H1 (cell line): ENCODE measurements around the gene CCDC88C. TPM values are rescaled to one million over a fixed set of nuclear protein-coding genes. Genes with fewer than 3 reads are reported as not detected.

ENCODE experiments used
- BCL11A ChIP-seq, 2 experiments: IDR thresholded peaks; one replicate each; pipeline ENCODE4 v1.6.1; 2011; ENCODE audit warnings: low read depth in 2 of 2, low read length in 2 of 2, mild to moderate bottlenecking in 2 of 2
- TCF12 ChIP-seq: IDR thresholded peaks from 2 replicates; pipeline ENCODE4 v1.6.1; 2011; ENCODE audit warnings: low read depth, mild to moderate bottlenecking, low read length
- polyA plus RNA-seq, 7 experiments: library from polyadenylated mRNA; depleted of rRNA in 3 of 7; stranded (reverse) in 5 of 7; unstranded in 2 of 7; fragments of >200 nt in 5 of 7; fragments of 200-250 nt in 2 of 7; gene quantifications; 1 replicate in 5 of 7; 2 replicates in 1 of 7; 4 replicates in 1 of 7; pipeline versions ENCODE4 v1.2.1 to v1.2.3, GENCODE V29; 2011 to 2013; ENCODE audit warnings: missing spikeins in 2 of 7, mixed read lengths in 2 of 7
- total RNA-seq: library from RNA; stranded (reverse); fragmentation: NEBNext Ultra II Directional; extraction: Animal tissue kit (Norgen Biotek cat#: 25700); gene quantifications from 2 replicates; pipeline ENCODE4 v1.2.1, GENCODE V29; 2021
- TF ChIP-seq, protein P1 (sequence below): IDR thresholded peaks from 2 replicates; pipeline ENCODE4 v1.6.1; 2012; ENCODE audit warnings: inconsistent platforms

CCDC88C gene
- total and polyA plus RNA-seq, 2 of the 8 experiments (the other 6 are each of a cell fraction or from before 2014, with no cell fraction given): 10.3 to 57.7 TPM

DNA sequence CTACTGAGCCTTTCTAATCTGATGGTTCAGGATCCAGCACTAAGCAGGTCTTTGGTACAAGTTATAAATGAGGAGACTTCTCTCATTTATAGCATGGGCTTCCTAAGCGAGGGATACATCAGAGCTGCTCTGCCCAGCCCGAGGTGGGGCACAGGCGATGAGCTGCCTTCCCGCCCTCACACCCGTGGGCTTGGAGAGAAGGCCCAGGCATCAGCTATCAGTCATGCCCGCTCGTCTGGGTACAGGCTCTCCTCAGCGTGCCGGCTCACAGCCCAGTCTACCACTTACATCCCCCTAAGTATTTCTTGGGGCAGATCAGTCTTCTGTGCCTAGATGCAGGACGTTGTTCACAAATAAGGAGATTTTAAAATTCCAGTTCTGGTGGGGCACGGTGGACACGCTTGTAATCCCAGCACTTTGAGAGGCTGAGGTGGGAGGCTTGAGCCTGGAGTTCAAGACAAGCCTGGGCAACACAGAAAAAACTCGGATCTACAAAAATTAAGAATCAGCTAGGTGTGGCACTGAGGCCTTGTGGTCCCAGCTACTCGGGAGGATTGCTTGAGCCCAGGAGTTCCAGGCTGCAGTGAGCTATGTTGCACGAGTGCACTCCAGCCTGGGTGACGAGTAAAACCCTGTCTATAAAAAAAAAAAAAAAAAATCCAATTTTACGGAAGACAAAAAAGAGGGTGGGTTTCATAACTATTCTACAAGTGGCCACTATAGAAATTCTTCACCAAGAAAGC is 57.0 kb downstream of the CCDC88C start (continued):
- TF ChIP-seq, protein P1, sequence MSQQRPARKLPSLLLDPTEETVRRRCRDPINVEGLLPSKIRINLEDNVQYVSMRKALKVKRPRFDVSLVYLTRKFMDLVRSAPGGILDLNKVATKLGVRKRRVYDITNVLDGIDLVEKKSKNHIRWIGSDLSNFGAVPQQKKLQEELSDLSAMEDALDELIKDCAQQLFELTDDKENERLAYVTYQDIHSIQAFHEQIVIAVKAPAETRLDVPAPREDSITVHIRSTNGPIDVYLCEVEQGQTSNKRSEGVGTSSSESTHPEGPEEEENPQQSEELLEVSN: no peak
- no peak for TF ChIP-seq BCL11A (IDR thresholded peaks at IDR 0.05; ENCODE audit: low read depth in 2 of 2, low read length in 2 of 2)
- no peak for TF ChIP-seq TCF12
